ENCODE data around the gene P3H2. TPM values are rescaled to one million over a fixed set of nuclear protein-coding genes. Genes with fewer than 3 reads are reported as not detected.

P3H2 gene
- total and polyA plus RNA-seq, 9 of the 15 experiments (the other 6 are each of a cell fraction or from before 2014, with no cell fraction given) = 0.04 to 0.26 (median 0.22) TPM; not detected in 6

GRCh38 chr3:189941679-189942078 is 179.0 kb downstream of the P3H2 start (continued):
- TF ChIP-seq E2F4 (CRISPR knock-in tag; IDR thresholded peaks at IDR 0.05; ENCODE audit: low read depth) = no peak
- no peak for TF ChIP-seq VEZF1 (CRISPR knock-in tag; IDR thresholded peaks at IDR 0.05)
- no peak for TF ChIP-seq SRF (CRISPR knock-in tag; IDR thresholded peaks at IDR 0.05)
- no peak for TF ChIP-seq ZC3H4 (CRISPR knock-in tag; IDR thresholded peaks at IDR 0.05; ENCODE audit: borderline replicate concordance)
- TF ChIP-seq SPI1 (IDR thresholded peaks at IDR 0.05; ENCODE audit: borderline replicate concordance, low read depth, low read length) = no peak
- TF ChIP-seq CEBPG (CRISPR knock-in tag; IDR thresholded peaks at IDR 0.05) = no peak
- TF ChIP-seq CEBPG (tag; conservative IDR thresholded peaks at IDR 0.05 in 1 of 2, IDR thresholded peaks at IDR 0.05 in 1 of 2) = no peak
- TF ChIP-seq WHSC1 (IDR thresholded peaks at IDR 0.05; ENCODE audit: low read length) = no peak
- TF ChIP-seq GATAD2A (IDR thresholded peaks at IDR 0.05) = no peak

GRCh38 chr3:189941125-189941524 is 179.6 kb downstream of the P3H2 start:
- in situ Hi-C loops (cut with MboI) = no loop called here
- ATAC-seq (no peak), FAIRE-seq (no peak), DNase-seq (ENCODE audit: extremely low read depth in 1 of 4, low spot score in 3 of 4) (no peak)
- Histone ChIP-seq H3K9me3 (replicated peaks; ENCODE audit: control insufficient read depth, insufficient read depth, low read depth, low read length) (no peaks in the 10 kb centered on the region), H3K27ac (ENCODE audit: extremely low read depth, low read depth, low read length) (no peak overlapping the region), H3K79me2 (ENCODE audit: control insufficient read depth, insufficient read depth, low read length) (no peaks in the 10 kb centered on the region), H4K20me1 (replicated peaks; ENCODE audit: control insufficient read depth, insufficient read depth, low read length) (no peaks in the 10 kb centered on the region), H3K36me3 (ENCODE audit: control insufficient read depth, insufficient read depth, low read length) (no peaks in the 10 kb centered on the region), H3K9me1 (ENCODE audit: control insufficient read depth, insufficient read depth, low read length) (no peaks in the 10 kb centered on the region), H3K4me1 (replicated peaks in 1 of 2; ENCODE audit: control insufficient read depth in 2 of 2, insufficient read depth in 2 of 2, low read length in 2 of 2) (no peaks in the 10 kb centered on the region), H3K9ac (ENCODE audit: insufficient read depth in 1 of 2, low read depth in 2 of 2, low read length in 2 of 2) (no peak overlapping the region), H3K4me2 (ENCODE audit: insufficient read depth, low read length) (no peak overlapping the region), H3K27me3 (ENCODE audit: control insufficient read depth in 2 of 2, insufficient read depth in 2 of 2, low read length in 2 of 2) (no peaks in the 10 kb centered on the region), H3K4me3 (no peak overlapping the region), H2AFZ (ENCODE audit: low read depth, low read length) (no peak overlapping the region)
- no TSS peak for BruUV-seq (replicated peaks)
- 0% methylated on average over 5 of the region's 5 CpGs for WGBS (ENCODE audit: insufficient coverage, low coverage, missing lambda C conversion rate)
- ChIA-PET POLR2A (interaction anchor here (0.6 kb wide), 1 partner anchor 30 kb away, joined by 3 read pairs; no protein-coding TSS in a partner anchor), CTCF (ENCODE audit: low intra/inter-chr PET ratio) (no interaction called here)
- intact Hi-C loops (cut with micrococcal nuclease) = no loop called here
- no peak for TF ChIP-seq NUFIP1 (IDR thresholded peaks at IDR 0.05; ENCODE audit: partially characterized antibody)
- TF ChIP-seq PBX2 (CRISPR knock-in tag; IDR thresholded peaks at IDR 0.05; ENCODE audit: low read depth) = no peak
- TF ChIP-seq PBX2 (tag; conservative IDR thresholded peaks at IDR 0.05; ENCODE audit: low read depth) = no peak
- no peak for TF ChIP-seq ZBTB7A (IDR thresholded peaks at IDR 0.05; ENCODE audit: borderline replicate concordance, control insufficient read depth, low read depth, low read length)
- no peak for TF ChIP-seq ZBTB34 (CRISPR knock-in tag; IDR thresholded peaks at IDR 0.05)
- no peak for TF ChIP-seq PHTF2 (CRISPR knock-in tag; IDR thresholded peaks at IDR 0.05)
- no peak for TF ChIP-seq NR3C1 (CRISPR knock-in tag; IDR thresholded peaks at IDR 0.05)
